Stomach (tissue), 9 donors: ENCODE data around the gene RUSC2. TPM values are rescaled to one million over a fixed set of nuclear protein-coding genes. Genes with fewer than 3 reads are reported as not detected.

ENCODE experiments used
- DNase-seq, 2 donors: peaks; one replicate each; pipeline versions ENCODE4 v3.0.0 to v3.0.0-alpha.2; 2013 to 2019
- H3K27ac ChIP-seq, 5 donors: fragments of 200-600 bp in 4 of 5; sonication (generic) in 4 of 5; one replicate each; pipeline ENCODE4 v1.5.1; 2013 to 2019; ENCODE audit warnings: mild to moderate bottlenecking in 1 of 5, moderate library complexity in 1 of 5
- H3K27me3 ChIP-seq, 3 donors: fragments of 200-600 bp; sonication (generic); one replicate each; pipeline ENCODE4 v1.5.1; 2017 to 2019; ENCODE audit warnings: mixed run types in 1 of 3
- H3K36me3 ChIP-seq, 4 donors: fragments of 200-600 bp; sonication (generic); 1 replicate in 3 of 4; 2 replicates in 1 of 4; pipeline ENCODE4 v1.5.1; 2016 to 2019
- H3K4me1 ChIP-seq, 4 donors: fragments of 200-600 bp; sonication (generic); one replicate each; pipeline ENCODE4 v1.5.1; 2016 to 2019
- H3K4me3 ChIP-seq, 4 donors: fragments of 200-600 bp; sonication (generic) in 3 of 4; one replicate each; pipeline ENCODE4 v1.5.1; 2016 to 2019; ENCODE audit warnings: mild to moderate bottlenecking in 1 of 4
- H3K9me3 ChIP-seq, 4 donors: fragments of 200-600 bp; sonication (generic); one replicate each; pipeline ENCODE4 v1.5.1; 2016 to 2019
- CTCF ChIP-seq, 7 experiments: fragments of 450-650 bp in 4 of 7; fragments of 200-600 bp in 3 of 7; sonication (generic) in 3 of 7; IDR thresholded peaks; one replicate each; pipeline ENCODE4 v1.5.1; 2016 to 2019; ENCODE audit warnings: antibody characterized with exemption in 7 of 7, control low read depth in 2 of 7, mild to moderate bottlenecking in 1 of 7
- EP300 ChIP-seq: sonication (generic); formaldehyde crosslinking; IDR thresholded peaks from one replicate; pipeline ENCODE4 v1.6.1; 2017; ENCODE audit warnings: antibody characterized with exemption
- POLR2A ChIP-seq, 4 donors: fragments of 450-650 bp; IDR thresholded peaks; one replicate each; pipeline ENCODE4 v1.6.1; 2016; ENCODE audit warnings: antibody characterized with exemption in 4 of 4, control low read depth in 2 of 4, mild to moderate bottlenecking in 1 of 4, moderate library complexity in 1 of 4
- POLR2AphosphoS5 ChIP-seq, 3 donors: sonication (generic); formaldehyde crosslinking; IDR thresholded peaks; one replicate each; pipeline ENCODE4 v1.6.1; 2016; ENCODE audit warnings: antibody characterized with exemption in 3 of 3
- whole genome bisulfite sequencing, 5 donors: extraction: QIAGEN DNeasy Blood & Tissue Kit in 3 of 5; methylation state at CpG; one replicate each; pipeline versions ENCODE4 v1.1.5 to v1.1.7; 2013 to 2018; 5-methylcytosine and 5-hydroxymethylcytosine counted together
- intact Hi-C: fragments of 100-400 bp; cut with DNase I; formaldehyde crosslinking; loops from one replicate; pipeline ENCODE4 v1.15.1; 2023; ENCODE audit warnings: low total_unique reads
- polyA plus RNA-seq, 3 donors: library from polyadenylated mRNA; stranded (reverse); fragments of 200-250 nt; gene quantifications; one replicate each; pipeline ENCODE4 v1.2.3, GENCODE V29; 2013
- total RNA-seq, 5 donors: library from RNA; depleted of rRNA; stranded (reverse); fragments of >200 nt; gene quantifications; one replicate each; pipeline versions ENCODE4 v1.1.0 to v1.2.3, GENCODE V29; 2014 to 2016
- donor health status: healthy with polysubstance abuse.
- donor health status: Bipolar disorder and iron deficiency.
- donor health status: healthy.

Gene RUSC2
- total and polyA plus RNA-seq, 8 donors = 3.4 to 34.8 (median 7.9) TPM

GRCh38 chr9:35452481-35452880 is 37.4 kb upstream of the RUSC2 start:
- H3K4me1 ChIP-seq = no peaks in the 10 kb centered on the region
- no peaks in the 10 kb centered on the region for H3K27me3 ChIP-seq
- 61 to 98% (median 89%) methylated on average over 2 of the region's 2 CpGs for WGBS, 5 donors
- no peaks in the 10 kb centered on the region for H3K9me3 ChIP-seq
- H3K27ac ChIP-seq = no peak overlapping the region
- no peaks in the 10 kb centered on the region for H3K36me3 ChIP-seq
- intact Hi-C loops = no loop called here
- no peak overlapping the region for H3K4me3 ChIP-seq
- no peak for TF ChIP-seq EP300
- TF ChIP-seq POLR2AphosphoS5 (IDR thresholded peaks at IDR 0.05) = no peak
- no peak for TF ChIP-seq POLR2A (IDR thresholded peaks at IDR 0.05)
- no peak for TF ChIP-seq CTCF (IDR thresholded peaks at IDR 0.05)
- DNase-seq = no peak

- TF ChIP-seq POLR2AphosphoS5 (IDR thresholded peaks at IDR 0.05) (no peak), EP300 (no peak), CTCF (IDR thresholded peaks at IDR 0.05) (no peak), POLR2A (IDR thresholded peaks at IDR 0.05) (no peak)
- intact Hi-C loops = no loop called here
Measured at GRCh38 chr9:35453786-35454185, 36.1 kb upstream of the RUSC2 start.

GRCh38 chr9:35464141-35465025 is 25.5 kb upstream of the RUSC2 start:
- intact Hi-C loops = no loop called here
- 42 to 61% (median 55%) methylated on average over 2 of the region's 2 CpGs for WGBS, 5 donors
- no peak for DNase-seq
- H3K4me3 ChIP-seq = no peak overlapping the region
- H3K27me3 ChIP-seq = peaks cover 0 to 4% (median 0%) of the 10 kb centered on the region in 3 donors
- peak overlapping the region in 1 of 5 donors; percentile 26 for H3K27ac ChIP-seq
- H3K4me1 ChIP-seq = peaks cover 0 to 15% (median 0%) of the 10 kb centered on the region in 4 donors
- no peaks in the 10 kb centered on the region for H3K36me3 ChIP-seq
- H3K9me3 ChIP-seq = peaks cover 5 to 27% (median 20%) of the 10 kb centered on the region in 4 donors
- TF ChIP-seq POLR2A (IDR thresholded peaks at IDR 0.05) = no peak
- no peak for TF ChIP-seq CTCF (IDR thresholded peaks at IDR 0.05)
- TF ChIP-seq EP300 = no peak
- TF ChIP-seq POLR2AphosphoS5 (IDR thresholded peaks at IDR 0.05) = no peak

More at GRCh38 chr9:35453786-35454185, 36.1 kb upstream of the RUSC2 start:
- H3K27ac ChIP-seq = no peak overlapping the region
- no peak for DNase-seq
- no peak overlapping the region for H3K4me3 ChIP-seq
- no peaks in the 10 kb centered on the region for H3K36me3 ChIP-seq
- no peaks in the 10 kb centered on the region for H3K9me3 ChIP-seq
- H3K4me1 ChIP-seq = no peaks in the 10 kb centered on the region
- no peaks in the 10 kb centered on the region for H3K27me3 ChIP-seq
- 80 to 92% (median 89%) methylated on average over 1 to 2 of the region's 2 CpGs for WGBS, 5 donors

GRCh38 chr9:35470340-35470739 is 19.6 kb upstream of the RUSC2 start:
- TF ChIP-seq EP300 (no peak), CTCF (IDR thresholded peaks at IDR 0.05) (no peak), POLR2A (IDR thresholded peaks at IDR 0.05) (no peak), POLR2AphosphoS5 (IDR thresholded peaks at IDR 0.05) (no peak)
- H3K4me3 ChIP-seq = no peak overlapping the region
- intact Hi-C loops = loop anchor here (10.0 kb wide), 1 partner anchor 356 kb away; the partner anchor contains the start of gene ATOSB
- no peaks in the 10 kb centered on the region for H3K27me3 ChIP-seq
- H3K4me1 ChIP-seq = peaks cover 0 to 17% (median 4%) of the 10 kb centered on the region in 4 donors
- H3K36me3 ChIP-seq = no peaks in the 10 kb centered on the region
- H3K9me3 ChIP-seq = no peaks in the 10 kb centered on the region
- H3K27ac ChIP-seq = peak overlapping the region in 2 of 5 donors; percentile 63 to 69
- WGBS, 5 donors = 77 to 90% (median 84%) methylated on average over 1 of the region's 1 CpG
- no peak for DNase-seq
